GM12878 (cell line): ENCODE measurements around the gene PLK4. TPM values are rescaled to one million over a fixed set of nuclear protein-coding genes. Genes with fewer than 3 reads are reported as not detected.
A peak's percentile ranks its signal among the peaks of the same experiment; 100 is the strongest.

ENCODE experiments used
- ATF7 ChIP-seq: fragments of 450-650 bp; IDR thresholded peaks from 2 replicates; pipeline ENCODE4 v1.6.1; 2016; ENCODE audit warnings: low read depth, mild to moderate bottlenecking
- BMI1 ChIP-seq: fragments of 450-650 bp; IDR thresholded peaks from 2 replicates; pipeline ENCODE4 v1.6.1; 2016; ENCODE audit warnings: mild to moderate bottlenecking, moderate library complexity, borderline replicate concordance
- CBX5 ChIP-seq: sonication (generic); IDR thresholded peaks from 2 replicates; pipeline ENCODE4 v1.6.1; 2016; ENCODE audit warnings: low read depth, moderate library complexity, mild to moderate bottlenecking, inconsistent platforms
- CHD2 ChIP-seq: IDR thresholded peaks from 2 replicates; pipeline ENCODE4 v1.6.1; 2011; ENCODE audit warnings: low read depth, low read length, improper control_type of control experiment, borderline replicate concordance
- EED ChIP-seq: sonication (generic); IDR thresholded peaks from 2 replicates; pipeline ENCODE4 v1.6.1; 2016; ENCODE audit warnings: antibody characterized with exemption, low read depth
- EGR1 ChIP-seq, 2 experiments: IDR thresholded peaks; 1 replicate in 1 of 2; 2 replicates in 1 of 2; pipeline ENCODE4 v1.6.1; 2011 to 2012; ENCODE audit warnings: low read depth in 2 of 2, low read length in 2 of 2, borderline replicate concordance in 1 of 2, mild to moderate bottlenecking in 1 of 2, moderate library complexity in 1 of 2
- EZH2 ChIP-seq: IDR thresholded peaks from 2 replicates; pipeline ENCODE4 v1.6.1; 2012; ENCODE audit warnings: low read depth, mild to moderate bottlenecking, control low read depth, inconsistent platforms, low read length, borderline replicate concordance; ENCODE audit not compliant: control insufficient read depth
- FOXM1 ChIP-seq: IDR thresholded peaks from 2 replicates; pipeline ENCODE4 v1.6.1; 2012; ENCODE audit warnings: low read depth, mild to moderate bottlenecking, inconsistent platforms, low read length, moderate library complexity
- IKZF1 ChIP-seq: fragments of 450-650 bp; conservative IDR thresholded peaks from 2 replicates; pipeline ENCODE4 v1.6.1; 2017; ENCODE audit warnings: antibody characterized with exemption, mild to moderate bottlenecking
- IRF4 ChIP-seq: IDR thresholded peaks from 2 replicates; pipeline ENCODE4 v1.6.1; 2011; ENCODE audit warnings: low read depth, low read length
- KLF5 ChIP-seq: fragments of 450-650 bp; IDR thresholded peaks from 2 replicates; pipeline ENCODE4 v1.6.1; 2014; ENCODE audit warnings: mild to moderate bottlenecking; ENCODE audit not compliant: partially characterized antibody
- MEF2A ChIP-seq: IDR thresholded peaks from 2 replicates; pipeline ENCODE4 v1.6.1; 2011; ENCODE audit warnings: low read depth, mild to moderate bottlenecking, low read length, moderate library complexity; ENCODE audit not compliant: insufficient read depth
- MEF2B ChIP-seq: fragments of 450-650 bp; IDR thresholded peaks from 2 replicates; pipeline ENCODE4 v1.6.1; 2018; ENCODE audit warnings: mild to moderate bottlenecking, moderate library complexity; ENCODE audit not compliant: partially characterized antibody, poor library complexity, severe bottlenecking
- NFYA ChIP-seq: IDR thresholded peaks from 2 replicates; pipeline ENCODE4 v1.6.1; 2011; ENCODE audit warnings: low read depth, mild to moderate bottlenecking, low read length, improper control_type of control experiment, borderline replicate concordance
- NR2F1 ChIP-seq: fragments of 450-650 bp; conservative IDR thresholded peaks from 2 replicates; pipeline ENCODE4 v1.6.1; 2017; ENCODE audit warnings: mild to moderate bottlenecking
- RAD51 ChIP-seq: fragments of 450-650 bp; IDR thresholded peaks from 2 replicates; pipeline ENCODE4 v1.6.1; 2016; ENCODE audit warnings: moderate library complexity, mild to moderate bottlenecking, inconsistent platforms
- RBBP5 ChIP-seq: fragments of 200-600 bp; sonication (generic); conservative IDR thresholded peaks from 2 replicates; pipeline ENCODE4 v1.6.1; 2016
- RELA ChIP-seq: fragments of 450-650 bp; IDR thresholded peaks from 2 replicates; pipeline ENCODE4 v1.8.0; 2014; ENCODE audit warnings: borderline replicate concordance; ENCODE audit not compliant: partially characterized antibody
- STAT1 ChIP-seq: fragments of 450-650 bp; conservative IDR thresholded peaks from 2 replicates; pipeline ENCODE4 v1.6.1; 2014; ENCODE audit warnings: antibody characterized with exemption, mild to moderate bottlenecking
- YBX1 ChIP-seq: fragments of 450-650 bp; IDR thresholded peaks from 2 replicates; pipeline ENCODE4 v1.6.1; 2016; ENCODE audit warnings: antibody characterized with exemption
- YY1 ChIP-seq: IDR thresholded peaks from 2 replicates; pipeline ENCODE4 v1.6.1; 2011; ENCODE audit warnings: low read depth, mild to moderate bottlenecking, low read length
- ZNF24 ChIP-seq: fragments of 450-650 bp; IDR thresholded peaks from 2 replicates; pipeline ENCODE4 v1.6.1; 2017; ENCODE audit warnings: antibody characterized with exemption, mild to moderate bottlenecking
- ZNF622 ChIP-seq: fragments of 450-650 bp; IDR thresholded peaks from 2 replicates; pipeline ENCODE4 v1.6.1; 2017; ENCODE audit warnings: mild to moderate bottlenecking, inconsistent platforms
- polyA plus RNA-seq, 11 experiments: library from polyadenylated mRNA; depleted of rRNA in 4 of 11; unstranded in 6 of 11; stranded (reverse) in 5 of 11; fragments of >200 nt; fragmentation: Nextera tagmentation in 4 of 11; fragmentation: Illumina TruSeq in 1 of 11; extraction: Ambion mirVana in 4 of 11; extraction: Trizol in 1 of 11; gene quantifications; 1 replicate in 1 of 11; 2 replicates in 10 of 11; pipeline versions ENCODE4 v1.2.1 to v1.2.3, GENCODE V29; 2011 to 2016; ENCODE audit warnings: inconsistent platforms in 2 of 11, missing spikeins in 2 of 11, low read depth in 1 of 11
- total RNA-seq, 4 experiments: library from RNA; depleted of rRNA in 3 of 4; stranded (reverse); fragments of >200 nt in 3 of 4; fragmentation: Illumina TruSeq in 1 of 4; extraction: Trizol in 1 of 4; gene quantifications; 2 replicates each; pipeline versions ENCODE4 v1.2.1 to v1.2.3, GENCODE V29; 2013 to 2021
- TF ChIP-seq, protein P1 (sequence below): IDR thresholded peaks from 2 replicates; pipeline ENCODE4 v1.6.1; 2012; ENCODE audit warnings: low read depth, low read length, improper control_type of control experiment
- TF ChIP-seq, protein P2 (sequence below): fragments of 450-650 bp; IDR thresholded peaks from 2 replicates; pipeline ENCODE4 v1.6.1; 2017; ENCODE audit warnings: antibody characterized with exemption, mild to moderate bottlenecking, moderate library complexity

PLK4 gene
- total and polyA plus RNA-seq, 10 of the 15 experiments (the other 5 are each of a cell fraction or from before 2014, with no cell fraction given), result 16.6 to 55.3 (median 45.8) TPM

DNA sequence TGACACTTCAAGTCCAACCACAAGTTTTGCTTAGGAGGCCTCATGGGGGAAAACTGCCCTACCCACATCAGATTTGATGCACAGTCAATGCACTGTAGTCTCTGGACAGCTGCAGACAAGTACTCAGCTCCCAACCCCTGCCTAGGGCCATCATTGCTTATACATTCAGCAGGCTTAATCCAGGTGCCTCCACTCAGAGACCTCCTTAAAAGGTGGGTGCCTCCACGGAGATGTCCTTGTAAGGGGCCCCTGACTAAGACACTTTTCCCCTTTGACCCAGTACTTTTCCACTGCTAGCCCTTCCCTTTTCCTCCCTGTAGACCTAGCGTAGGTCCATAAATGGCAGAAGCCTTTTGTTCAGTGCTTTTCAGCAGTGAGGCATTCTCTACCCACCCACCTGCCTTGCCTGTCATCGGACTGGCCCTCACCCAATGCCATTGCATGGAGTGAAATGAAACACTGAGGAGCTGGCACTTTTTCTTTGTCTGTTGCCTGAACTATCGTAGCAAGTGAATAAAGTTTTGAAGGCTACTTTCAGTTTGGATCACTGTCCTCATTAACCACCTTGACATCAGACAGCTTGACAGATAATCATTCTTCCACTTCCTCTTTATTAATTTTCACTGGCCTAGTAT is 23.8 kb upstream of the PLK4 start (continued):
- TF ChIP-seq CBX5 (0 out of 2 replicates have a peak, but pooled peaks have one; percentile 11), EGR1 (IDR thresholded peaks at IDR 0.05; ENCODE audit: borderline replicate concordance in 1 of 2, low read depth in 2 of 2, low read length in 2 of 2) (0 out of 3 replicates have a peak, but pooled peaks of 1 of the 2 experiments have one; percentile 8), IRF4 (peak; percentile 66), RAD51 (no peak), MEF2B (no peak), ZNF622 (no peak), ATF7 (peak; percentile 85), NFYA (no peak), EZH2 (no peak), STAT1 (no peak), FOXM1 (peak; percentile 57; the same call in 1 of the 2 replicates), YBX1 (no peak), RBBP5 (no peak), IKZF1 (peak; percentile 54; the same call in 1 of the 2 replicates), MEF2A (0 out of 2 replicates have a peak, but pooled peaks have one; percentile 44), CHD2 (peak; percentile 14; the same call in 1 of the 2 replicates), BMI1 (peak; percentile 79), YY1 (peak; percentile 36; the same call in 1 of the 2 replicates), KLF5 (peak; percentile 17), EED (no peak; the same call in 1 of the 2 replicates), NR2F1 (no peak), RELA (no peak), ZNF24 (peak; percentile 52; the same call in 1 of the 2 replicates)
- TF ChIP-seq, protein P1, sequence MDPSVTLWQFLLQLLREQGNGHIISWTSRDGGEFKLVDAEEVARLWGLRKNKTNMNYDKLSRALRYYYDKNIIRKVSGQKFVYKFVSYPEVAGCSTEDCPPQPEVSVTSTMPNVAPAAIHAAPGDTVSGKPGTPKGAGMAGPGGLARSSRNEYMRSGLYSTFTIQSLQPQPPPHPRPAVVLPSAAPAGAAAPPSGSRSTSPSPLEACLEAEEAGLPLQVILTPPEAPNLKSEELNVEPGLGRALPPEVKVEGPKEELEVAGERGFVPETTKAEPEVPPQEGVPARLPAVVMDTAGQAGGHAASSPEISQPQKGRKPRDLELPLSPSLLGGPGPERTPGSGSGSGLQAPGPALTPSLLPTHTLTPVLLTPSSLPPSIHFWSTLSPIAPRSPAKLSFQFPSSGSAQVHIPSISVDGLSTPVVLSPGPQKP, result no peak
- TF ChIP-seq, protein P2, sequence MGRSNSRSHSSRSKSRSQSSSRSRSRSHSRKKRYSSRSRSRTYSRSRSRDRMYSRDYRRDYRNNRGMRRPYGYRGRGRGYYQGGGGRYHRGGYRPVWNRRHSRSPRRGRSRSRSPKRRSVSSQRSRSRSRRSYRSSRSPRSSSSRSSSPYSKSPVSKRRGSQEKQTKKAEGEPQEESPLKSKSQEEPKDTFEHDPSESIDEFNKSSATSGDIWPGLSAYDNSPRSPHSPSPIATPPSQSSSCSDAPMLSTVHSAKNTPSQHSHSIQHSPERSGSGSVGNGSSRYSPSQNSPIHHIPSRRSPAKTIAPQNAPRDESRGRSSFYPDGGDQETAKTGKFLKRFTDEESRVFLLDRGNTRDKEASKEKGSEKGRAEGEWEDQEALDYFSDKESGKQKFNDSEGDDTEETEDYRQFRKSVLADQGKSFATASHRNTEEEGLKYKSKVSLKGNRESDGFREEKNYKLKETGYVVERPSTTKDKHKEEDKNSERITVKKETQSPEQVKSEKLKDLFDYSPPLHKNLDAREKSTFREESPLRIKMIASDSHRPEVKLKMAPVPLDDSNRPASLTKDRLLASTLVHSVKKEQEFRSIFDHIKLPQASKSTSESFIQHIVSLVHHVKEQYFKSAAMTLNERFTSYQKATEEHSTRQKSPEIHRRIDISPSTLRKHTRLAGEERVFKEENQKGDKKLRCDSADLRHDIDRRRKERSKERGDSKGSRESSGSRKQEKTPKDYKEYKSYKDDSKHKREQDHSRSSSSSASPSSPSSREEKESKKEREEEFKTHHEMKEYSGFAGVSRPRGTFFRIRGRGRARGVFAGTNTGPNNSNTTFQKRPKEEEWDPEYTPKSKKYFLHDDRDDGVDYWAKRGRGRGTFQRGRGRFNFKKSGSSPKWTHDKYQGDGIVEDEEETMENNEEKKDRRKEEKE, result no peak
